SK-N-SH (cell line): Measurements from ENCODE around the gene SLC35F4. TPM values are rescaled to one million over a fixed set of nuclear protein-coding genes. Genes with fewer than 3 reads are reported as not detected.
A peak's percentile ranks its signal among the peaks of the same experiment; 100 is the strongest.

ENCODE experiments used
- CTCF ChIA-PET: fragments of 300-600, 350-600 bp; formaldehyde crosslinking; extraction: SDS; loops from one replicate; lab custom pipeline; 2021; lab: Yijun Ruan, JAX
- POLR2A ChIA-PET: fragments of 350-600 bp; sonication (Branson Sonifier 250); formaldehyde crosslinking; extraction: SDS; loops from one replicate; lab custom pipeline; 2020; ENCODE audit warnings: antibody characterized with exemption, inconsistent platforms; lab: Yijun Ruan, JAX
- DNase-seq: peaks from one replicate; pipeline ENCODE4 v3.0.0; 2012
- H2AFZ ChIP-seq: fragments of 200-600 bp; sonication (generic); 2 replicates; pipeline ENCODE4 v1.8.1; 2016; ENCODE audit warnings: antibody characterized with exemption, mild to moderate bottlenecking, low read depth
- H3F3A ChIP-seq: fragments of 200-600 bp; sonication (generic); replicated peaks from 2 replicates; pipeline ENCODE3; 2016; ENCODE audit warnings: antibody characterized with exemption, mild to moderate bottlenecking; ENCODE audit not compliant: insufficient read depth
- H3K27ac ChIP-seq, 2 experiments: fragments of 200-500 bp in 1 of 2; fragments of 200-600 bp in 1 of 2; sonication (Bioruptor generic) in 1 of 2; sonication (generic), shearing (Covaris generic) in 1 of 2; 2 replicates each; pipeline versions ENCODE4 v1.5.1 to v1.6.1; 2014 to 2016; ENCODE audit warnings: low read depth in 2 of 2, inconsistent platforms in 1 of 2, low read length in 1 of 2, mild to moderate bottlenecking in 1 of 2, mixed read lengths in 1 of 2
- H3K27me3 ChIP-seq: fragments of 200-600 bp; sonication (generic), shearing (Covaris generic); 2 replicates; pipeline ENCODE4 v1.6.1; 2016; ENCODE audit warnings: mixed run types; ENCODE audit not compliant: insufficient read depth
- H3K36me3 ChIP-seq, 2 experiments: fragments of 200-500 bp in 1 of 2; fragments of 200-600 bp in 1 of 2; sonication (Bioruptor generic) in 1 of 2; sonication (generic) in 1 of 2; replicated peaks in 1 of 2; 2 replicates each; pipeline versions ENCODE3 to v1.5.1; 2014 to 2016; ENCODE audit warnings: low read length in 1 of 2, mild to moderate bottlenecking in 1 of 2; ENCODE audit not compliant: insufficient read depth in 2 of 2, control insufficient read depth in 1 of 2
- H3K4me1 ChIP-seq, 2 experiments: fragments of 200-500 bp in 1 of 2; fragments of 200-600 bp in 1 of 2; sonication (Bioruptor generic) in 1 of 2; sonication (generic), shearing (Covaris generic) in 1 of 2; 2 replicates each; pipeline versions ENCODE4 v1.5.1 to v1.6.1; 2014 to 2016; ENCODE audit warnings: low read depth in 1 of 2, low read length in 1 of 2, mixed run types in 1 of 2; ENCODE audit not compliant: insufficient read depth in 2 of 2, control insufficient read depth in 1 of 2
- H3K4me2 ChIP-seq: fragments of 200-600 bp; sonication (generic), shearing (Covaris generic); 2 replicates; pipeline ENCODE4 v1.6.1; 2017; ENCODE audit warnings: mixed run types
- H3K4me3 ChIP-seq, 2 experiments: fragments of 200-500 bp in 1 of 2; fragments of 200-600 bp in 1 of 2; sonication (Bioruptor generic) in 1 of 2; sonication (generic), shearing (Covaris generic) in 1 of 2; 2 replicates each; pipeline versions ENCODE4 v1.5.1 to v1.8.1; 2014 to 2016; ENCODE audit warnings: low read depth in 2 of 2, inconsistent platforms in 1 of 2, low read length in 1 of 2, mild to moderate bottlenecking in 1 of 2, mixed read lengths in 1 of 2, moderate library complexity in 1 of 2
- H3K79me2 ChIP-seq: fragments of 200-600 bp; sonication (generic); 2 replicates; pipeline ENCODE4 v1.8.1; 2017; ENCODE audit warnings: mild to moderate bottlenecking; ENCODE audit not compliant: insufficient read depth
- H3K9ac ChIP-seq: fragments of 200-600 bp; sonication (generic); 2 replicates; pipeline ENCODE4 v1.6.1; 2017; ENCODE audit warnings: mixed run types
- H3K9me2 ChIP-seq: fragments of 200-600 bp; sonication (generic); 2 replicates; pipeline ENCODE4 v1.6.1; 2017; ENCODE audit warnings: mixed run types
- H3K9me3 ChIP-seq: fragments of 200-600 bp; sonication (generic); 2 replicates; pipeline ENCODE4 v1.6.1; 2017; ENCODE audit warnings: mixed run types, mild to moderate bottlenecking, moderate library complexity
- H4K20me1 ChIP-seq: fragments of 200-600 bp; sonication (generic); 2 replicates; pipeline ENCODE4 v1.6.1; 2017; ENCODE audit warnings: mild to moderate bottlenecking, mixed run types; ENCODE audit not compliant: insufficient read depth
- CHD2 ChIP-seq: fragments of 150-350 bp; IDR thresholded peaks from 2 replicates; pipeline ENCODE4 v1.6.1; 2018; ENCODE audit warnings: low read length; ENCODE audit not compliant: partially characterized antibody
- CTCF ChIP-seq: fragments of 200-600 bp; sonication (generic); IDR thresholded peaks from 2 replicates; pipeline ENCODE4 v1.6.1; 2017; ENCODE audit warnings: antibody characterized with exemption, mild to moderate bottlenecking, moderate library complexity
- EZH2phosphoT487 ChIP-seq: fragments of 200-600 bp; sonication (generic); IDR thresholded peaks from 2 replicates; pipeline ENCODE4 v1.6.1; 2017; ENCODE audit warnings: low read depth, mixed run types, mild to moderate bottlenecking, antibody characterized with exemption, moderate library complexity, borderline replicate concordance
- FOSL2 ChIP-seq: IDR thresholded peaks from 2 replicates; pipeline ENCODE4 v1.4.0; 2012; ENCODE audit warnings: low read depth, mild to moderate bottlenecking, moderate library complexity, borderline replicate concordance
- GABPA ChIP-seq: IDR thresholded peaks from 2 replicates; pipeline ENCODE4 v1.4.0; 2012; ENCODE audit warnings: low read depth, mild to moderate bottlenecking
- IRF3 ChIP-seq: fragments of 150-350 bp; IDR thresholded peaks from 2 replicates; pipeline ENCODE4 v1.6.1; 2016; ENCODE audit warnings: mild to moderate bottlenecking, low read depth, low read length
- NFIC ChIP-seq: IDR thresholded peaks from 2 replicates; pipeline ENCODE4 v1.4.0; 2012; ENCODE audit warnings: borderline replicate concordance
- NRF1 ChIP-seq: IDR thresholded peaks from 2 replicates; pipeline ENCODE4 v1.6.1; 2012; ENCODE audit warnings: low read depth, mild to moderate bottlenecking, low read length
- RCOR1 ChIP-seq: fragments of 150-350 bp; IDR thresholded peaks from 2 replicates; pipeline ENCODE4 v1.6.1; 2017; ENCODE audit warnings: antibody characterized with exemption, low read length
- RXRA ChIP-seq: IDR thresholded peaks from 2 replicates; pipeline ENCODE4 v1.4.0; 2012; ENCODE audit warnings: low read depth, mild to moderate bottlenecking, borderline replicate concordance
- TAF1 ChIP-seq: IDR thresholded peaks from 2 replicates; pipeline ENCODE4 v1.6.1; 2012; ENCODE audit warnings: low read depth, mild to moderate bottlenecking, low read length, moderate library complexity, borderline replicate concordance
- ZBTB33 ChIP-seq: IDR thresholded peaks from 2 replicates; pipeline ENCODE4 v1.4.0; 2012; ENCODE audit warnings: low read depth, borderline replicate concordance
- WGBS: methylation state at CpG from one replicate; pipeline ENCODE4 v1.1.6; 2017; ENCODE audit warnings: low lambda C conversion rate; 5-methylcytosine and 5-hydroxymethylcytosine counted together
- polyA plus RNA-seq, 3 experiments: library from polyadenylated mRNA; depleted of rRNA; stranded (reverse); fragments of >200 nt; gene quantifications; 2 replicates each; pipeline ENCODE4 v1.2.3, GENCODE V29; 2012

Gene SLC35F4
- polyA plus RNA-seq, 1 of the 3 experiments (the other 2 are of a cell fraction): not detected

GRCh38 chr14:57547131-57547530, 318.8 kb downstream of the SLC35F4 start (continued):
- no peak for TF ChIP-seq ZBTB33
- TF ChIP-seq NRF1: no peak
- TF ChIP-seq EZH2phosphoT487: no peak
- TF ChIP-seq CHD2: no peak

GRCh38 chr14:57533214-57533613, 332.7 kb downstream of the SLC35F4 start:
- no peak overlapping the region for H3K9ac ChIP-seq
- no peak overlapping the region for H3K27ac ChIP-seq
- H3K9me3 ChIP-seq: no peaks in the 10 kb centered on the region
- no peak overlapping the region for H3K4me2 ChIP-seq
- H3K4me3 ChIP-seq: no peak overlapping the region
- ChIA-PET CTCF (no interaction called here), POLR2A (no interaction called here)
- no peaks in the 10 kb centered on the region for H4K20me1 ChIP-seq
- H3K36me3 ChIP-seq: no peaks in the 10 kb centered on the region
- H3K4me1 ChIP-seq: no peaks in the 10 kb centered on the region
- TF ChIP-seq CTCF: peak; percentile 46
- TF ChIP-seq RCOR1: no peak
- H2AFZ ChIP-seq: no peak overlapping the region
- 20% methylated on average over 1 of the region's 1 CpG for WGBS
- no peaks in the 10 kb centered on the region for H3F3A ChIP-seq
- no peaks in the 10 kb centered on the region for H3K79me2 ChIP-seq
- H3K9me2 ChIP-seq: no peaks in the 10 kb centered on the region
- no peaks in the 10 kb centered on the region for H3K27me3 ChIP-seq
- DNase-seq: no peak

- Histone ChIP-seq H3K4me1 (no peaks in the 10 kb centered on the region), H4K20me1 (no peaks in the 10 kb centered on the region), H3K27me3 (no peaks in the 10 kb centered on the region), H3K36me3 (no peaks in the 10 kb centered on the region), H3K27ac (no peak overlapping the region), H3K4me2 (no peak overlapping the region), H3K9me2 (no peaks in the 10 kb centered on the region), H3K9ac (no peak overlapping the region), H3K9me3 (no peaks in the 10 kb centered on the region), H3K79me2 (no peaks in the 10 kb centered on the region), H2AFZ (no peak overlapping the region), H3F3A (no peaks in the 10 kb centered on the region), H3K4me3 (no peak overlapping the region)
- no peak for TF ChIP-seq GABPA
- TF ChIP-seq FOSL2: no peak
- TF ChIP-seq NFIC: no peak
- no peak for TF ChIP-seq RXRA
- TF ChIP-seq IRF3: no peak
- no peak for TF ChIP-seq TAF1
- CTCF ChIA-PET: no interaction called here
- DNase-seq: no peak
- POLR2A ChIA-PET: no interaction called here
These were observed 335.3 kb downstream of the SLC35F4 start for GRCh38 chr14:57530571-57530970.
